GM12878 (cell line): Measurements from ENCODE around the gene CCDC28B. TPM values are rescaled to one million over a fixed set of nuclear protein-coding genes. Genes with fewer than 3 reads are reported as not detected.

Experiments
- ATAC-seq: fragments of 200-7000 bp; cut with Tn5 transposase; 3 replicates; pipeline ENCODE4 v1.9.1; 2020; ENCODE audit warnings: mild to moderate bottlenecking, moderate library complexity
- BruUV-seq: library from RNA; stranded (reverse); fragments of 400-500 nt; replicated peaks from 2 replicates; lab custom pipeline; 2021; lab: Mats Ljungman, UMichigan
- CTCF ChIA-PET: fragments of 300-600 bp; sonication (Branson Sonifier 250); formaldehyde crosslinking; extraction: SDS; loops from one replicate; lab custom pipeline; 2021; ENCODE audit warnings: inconsistent platforms; lab: Yijun Ruan, JAX
- POLR2A ChIA-PET: fragments of 350-600 bp; formaldehyde crosslinking; extraction: SDS; loops from one replicate; lab custom pipeline; 2021; ENCODE audit warnings: inconsistent platforms; lab: Charles Lee
- RAD21 ChIA-PET: fragments of 300-600 bp; sonication (Branson Sonifier 250); formaldehyde crosslinking; loops from one replicate; lab custom pipeline; 2023; ENCODE audit warnings: antibody characterized with exemption; ENCODE audit not compliant: unreplicated experiment; lab: Charles Lee
- SMC1A ChIA-PET: fragments of 300-600 bp; sonication (Branson Sonifier 250); formaldehyde crosslinking; loops from one replicate; lab custom pipeline; 2023; ENCODE audit not compliant: unreplicated experiment, uncharacterized antibody; lab: Charles Lee
- DNase-seq: peaks from one replicate; pipeline ENCODE4 v3.0.0-alpha.2; 2011; ENCODE audit warnings: low read depth, low spot score
- FAIRE-seq: peaks from 3 replicates; lab custom pipeline; 2011; peaks lifted over from hg19 to GRCh38; lab: Jason Lieb, UNC
- H2AFZ ChIP-seq: 2 replicates; pipeline ENCODE4 v1.6.0; 2011; ENCODE audit warnings: low read depth, low read length, control low read depth; ENCODE audit not compliant: control insufficient read depth
- H3K27ac ChIP-seq: 2 replicates; pipeline ENCODE4 v1.5.1; 2011; ENCODE audit warnings: control low read depth; ENCODE audit not compliant: control insufficient read depth, insufficient read depth
- H3K27me3 ChIP-seq, 2 experiments: replicated peaks in 1 of 2; 2 replicates each; pipeline versions ENCODE4 v1.6.0 to v1.6.1; 2011; ENCODE audit warnings: low read length in 1 of 2; ENCODE audit not compliant: control insufficient read depth in 2 of 2, insufficient read depth in 2 of 2
- H3K36me3 ChIP-seq, 2 experiments: 2 replicates each; pipeline ENCODE4 v1.5.1; 2011; ENCODE audit warnings: low read length in 1 of 2; ENCODE audit not compliant: control insufficient read depth in 2 of 2, insufficient read depth in 2 of 2
- H3K4me1 ChIP-seq: 2 replicates; pipeline ENCODE4 v1.6.1; 2011; ENCODE audit warnings: mild to moderate bottlenecking, low read length, moderate library complexity, mixed read lengths; ENCODE audit not compliant: control insufficient read depth, insufficient read depth
- H3K4me2 ChIP-seq: 2 replicates; pipeline ENCODE4 v1.6.0; 2011; ENCODE audit warnings: control low read depth; ENCODE audit not compliant: control insufficient read depth, insufficient read depth
- H3K4me3 ChIP-seq: fragments of 200-600 bp; sonication (generic); 2 replicates; pipeline ENCODE4 v1.5.1; 2016
- H3K79me2 ChIP-seq: 2 replicates; pipeline ENCODE4 v1.6.0; 2011; ENCODE audit warnings: low read length; ENCODE audit not compliant: control insufficient read depth, insufficient read depth
- H3K9ac ChIP-seq: 2 replicates; pipeline ENCODE4 v1.8.0; 2011; ENCODE audit warnings: low read length, control low read depth, mixed read lengths; ENCODE audit not compliant: control insufficient read depth, insufficient read depth
- H3K9me3 ChIP-seq: replicated peaks from 3 replicates; pipeline ENCODE4 v1.5.1; 2011; ENCODE audit warnings: mild to moderate bottlenecking, low read length; ENCODE audit not compliant: control insufficient read depth, insufficient read depth
- H4K20me1 ChIP-seq: 2 replicates; pipeline ENCODE4 v1.6.0; 2011; ENCODE audit not compliant: control insufficient read depth, insufficient read depth
- ASH2L ChIP-seq: fragments of 300-600, 200-600 bp; sonication (generic); IDR thresholded peaks from 2 replicates; pipeline ENCODE4 v1.6.1; 2017; ENCODE audit warnings: low read depth, mild to moderate bottlenecking, borderline replicate concordance
- ESRRA ChIP-seq: IDR thresholded peaks from 2 replicates; pipeline ENCODE4 v1.6.1; 2012; ENCODE audit warnings: mild to moderate bottlenecking, low read length, improper control_type of control experiment
- MXI1 ChIP-seq: fragments of 150-350 bp; IDR thresholded peaks from 2 replicates; pipeline ENCODE4 v1.6.1; 2011; ENCODE audit warnings: low read depth, mild to moderate bottlenecking, inconsistent platforms, low read length, improper control_type of control experiment
- POLR2AphosphoS2 ChIP-seq: IDR thresholded peaks from 2 replicates; pipeline ENCODE4 v1.6.1; 2011; ENCODE audit warnings: low read depth, mild to moderate bottlenecking, low read length, improper control_type of control experiment, moderate library complexity
- RELA ChIP-seq: fragments of 450-650 bp; IDR thresholded peaks from 2 replicates; pipeline ENCODE4 v1.8.0; 2014; ENCODE audit warnings: borderline replicate concordance; ENCODE audit not compliant: partially characterized antibody
- SMAD1 ChIP-seq: fragments of 450-650 bp; IDR thresholded peaks from 2 replicates; pipeline ENCODE4 v1.6.1; 2018; ENCODE audit warnings: mild to moderate bottlenecking, low read depth; ENCODE audit not compliant: partially characterized antibody
- SMARCA5 ChIP-seq: fragments of 450-650 bp; IDR thresholded peaks from 2 replicates; pipeline ENCODE4 v1.6.1; 2017; ENCODE audit warnings: mild to moderate bottlenecking
- ZBTB11 ChIP-seq: fragments of 450-650 bp; formaldehyde crosslinking; IDR thresholded peaks from 2 replicates; pipeline ENCODE4 v1.5.0; 2022; ENCODE audit warnings: mild to moderate bottlenecking, missing genetic modification characterization
- WGBS: methylation state at CpG from one replicate; pipeline ENCODE4 v1.1.6; 2016; ENCODE audit warnings: low lambda C conversion rate; ENCODE audit not compliant: insufficient replicate concordance, insufficient coverage; ENCODE audit errors: missing lambda C conversion rate; 5-methylcytosine and 5-hydroxymethylcytosine counted together
- in situ Hi-C: fragments of 300-500 bp; cut with MboI; formaldehyde crosslinking; loops from 9 replicates; pipeline ENCODE4 v1.14.3; 2018; ENCODE audit warnings: mixed read lengths
- intact Hi-C: fragments of 100-400 bp; cut with micrococcal nuclease; formaldehyde crosslinking; loops from one replicate; pipeline ENCODE4 v1.14.2; 2022; ENCODE audit not compliant: unreplicated experiment
- polyA plus RNA-seq, 11 experiments: library from polyadenylated mRNA; depleted of rRNA in 4 of 11; unstranded in 6 of 11; stranded (reverse) in 5 of 11; fragments of >200 nt; fragmentation: Nextera tagmentation in 4 of 11; fragmentation: Illumina TruSeq in 1 of 11; extraction: Ambion mirVana in 4 of 11; extraction: Trizol in 1 of 11; gene quantifications; 1 replicate in 1 of 11; 2 replicates in 10 of 11; pipeline versions ENCODE4 v1.2.1 to v1.2.3, GENCODE V29; 2011 to 2016; ENCODE audit warnings: inconsistent platforms in 2 of 11, missing spikeins in 2 of 11, low read depth in 1 of 11
- total RNA-seq, 4 experiments: library from RNA; depleted of rRNA in 3 of 4; stranded (reverse); fragments of >200 nt in 3 of 4; fragmentation: Illumina TruSeq in 1 of 4; extraction: Trizol in 1 of 4; gene quantifications; 2 replicates each; pipeline versions ENCODE4 v1.2.1 to v1.2.3, GENCODE V29; 2013 to 2021

The CCDC28B gene
- total and polyA plus RNA-seq, 10 of the 15 experiments (the other 5 are each of a cell fraction or from before 2014, with no cell fraction given) = 10.5 to 135 (median 90.6) TPM

GRCh38 chr1:32187850-32188249 lies 12.5 kb upstream of the CCDC28B start:
- no peak overlapping the region for H3K4me3 ChIP-seq
- intact Hi-C loops = no loop called here
- ChIA-PET RAD21 (no interaction called here), SMC1A (no interaction called here), CTCF (no interaction called here), POLR2A (no interaction called here)
- ATAC-seq (no peak), DNase-seq (no peak), FAIRE-seq (no peak)
- no peak for TF ChIP-seq SMAD1
- TF ChIP-seq SMARCA5 = no peak
- TF ChIP-seq POLR2AphosphoS2 = no peak
- peaks cover 33 to 58% of the 10 kb centered on the region in 2 experiments for H3K36me3 ChIP-seq
- WGBS = 100% methylated on average over 9 of the region's 9 CpGs
- no peak overlapping the region for H2AFZ ChIP-seq
- no peaks in the 10 kb centered on the region for H3K9me3 ChIP-seq
- no peak overlapping the region for H3K9ac ChIP-seq
- no peak overlapping the region for H3K4me2 ChIP-seq
- H3K4me1 ChIP-seq = peaks cover 3% of the 10 kb centered on the region
- in situ Hi-C loops = no loop called here
- BruUV-seq = no TSS peak
- H3K79me2 ChIP-seq = peaks cover 30% of the 10 kb centered on the region
- no peaks in the 10 kb centered on the region for H3K27me3 ChIP-seq
- no peak overlapping the region for H3K27ac ChIP-seq
- no peaks in the 10 kb centered on the region; the same call in 1 of the 2 replicates for H4K20me1 ChIP-seq

GRCh38 chr1:32192220-32192948 lies 8.0 kb upstream of the CCDC28B start:
- H2AFZ ChIP-seq = no peak overlapping the region
- RAD21 ChIA-PET = interaction anchor here (0.6 kb wide), 1 partner anchor 26 kb away, joined by 4 read pairs; no protein-coding TSS in a partner anchor
- intact Hi-C loops = no loop called here
- TF ChIP-seq MXI1 (no peak), ESRRA (no peak), RELA (no peak), ASH2L (no peak), ZBTB11 (CRISPR knock-in tag) (no peak)
- TF ChIP-seq, all 136 proteins: peak for 0
- ATAC-seq (no peak), FAIRE-seq (no peak), DNase-seq (no peak)
- in situ Hi-C loops = no loop called here
- Histone ChIP-seq H3K4me3 (no peak overlapping the region), H3K27me3 (no peaks in the 10 kb centered on the region), H3K27ac (no peak overlapping the region), H4K20me1 (no peaks in the 10 kb centered on the region), H3K79me2 (peaks cover under 1% of the 10 kb centered on the region), H3K4me2 (no peak overlapping the region), H3K36me3 (peaks cover 54 to 71% of the 10 kb centered on the region in 2 experiments), H3K4me1 (0 out of 2 replicates have a peak, but pooled peaks cover 6% of the 10 kb centered on the region), H3K9me3 (no peaks in the 10 kb centered on the region), H3K9ac (no peak overlapping the region)
- BruUV-seq = no TSS peak
- ChIA-PET SMC1A (interaction anchor here (1.1 to 1.6 kb wide), 2 partner anchors 13 to 49 kb away, joined by 3 to 4 read pairs; partner anchors contain the start of gene IQCC), POLR2A (interaction anchor here (0.6 to 1.0 kb wide), 4 partner anchors 7 to 102 kb away, joined by 3 read pairs; no protein-coding TSS in a partner anchor), CTCF (interaction anchor here (1.0 kb wide), 1 partner anchor 8 kb away, joined by 3 read pairs; the partner anchor contains the start of gene CCDC28B)
- WGBS = 92% methylated on average over 8 of the region's 8 CpGs
